ENCODE measurements around the gene DDC.
"Not testable (repeated sequence)": the region's sequence is repeated elsewhere in the genome, so short reads cannot be mapped to it uniquely, and the experiment has no call there.

Gene DDC

DNA sequence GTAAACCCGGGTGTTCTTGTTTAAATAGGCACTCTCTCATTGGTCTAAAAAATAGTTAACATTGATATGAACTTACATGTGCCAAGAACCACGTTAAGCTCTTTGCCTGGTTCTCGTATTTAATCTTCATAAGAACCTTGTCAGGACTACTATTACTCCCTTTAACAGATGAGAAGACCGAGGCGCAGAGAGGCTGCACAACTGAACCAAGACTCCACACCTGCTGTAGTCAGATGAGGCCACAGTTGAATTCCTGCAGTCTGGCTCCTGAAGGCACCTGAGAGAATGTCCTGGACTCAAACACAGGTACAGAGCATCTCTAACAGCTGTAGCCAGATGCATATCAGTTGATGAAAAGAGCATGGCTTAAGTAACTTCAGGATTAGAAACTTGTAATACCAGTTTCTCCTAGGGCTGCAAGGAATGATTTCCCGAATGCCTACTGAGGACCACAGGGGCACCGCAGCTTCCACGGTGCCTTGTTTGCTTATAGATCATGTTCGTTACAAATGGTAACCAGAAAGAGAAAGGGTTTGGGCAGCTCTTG, 9.5 kb downstream of the DDC start:
- TF ChIP-seq CTCF (IDR thresholded peaks at IDR 0.05; ENCODE audit: insufficient read depth, low read depth, low read length, missing control alignments): no peak
- H3K4me3 ChIP-seq (ENCODE audit: low read depth, low read length): no peak overlapping the region
- DNase-seq (ENCODE audit: low read depth): no peak

DNA sequence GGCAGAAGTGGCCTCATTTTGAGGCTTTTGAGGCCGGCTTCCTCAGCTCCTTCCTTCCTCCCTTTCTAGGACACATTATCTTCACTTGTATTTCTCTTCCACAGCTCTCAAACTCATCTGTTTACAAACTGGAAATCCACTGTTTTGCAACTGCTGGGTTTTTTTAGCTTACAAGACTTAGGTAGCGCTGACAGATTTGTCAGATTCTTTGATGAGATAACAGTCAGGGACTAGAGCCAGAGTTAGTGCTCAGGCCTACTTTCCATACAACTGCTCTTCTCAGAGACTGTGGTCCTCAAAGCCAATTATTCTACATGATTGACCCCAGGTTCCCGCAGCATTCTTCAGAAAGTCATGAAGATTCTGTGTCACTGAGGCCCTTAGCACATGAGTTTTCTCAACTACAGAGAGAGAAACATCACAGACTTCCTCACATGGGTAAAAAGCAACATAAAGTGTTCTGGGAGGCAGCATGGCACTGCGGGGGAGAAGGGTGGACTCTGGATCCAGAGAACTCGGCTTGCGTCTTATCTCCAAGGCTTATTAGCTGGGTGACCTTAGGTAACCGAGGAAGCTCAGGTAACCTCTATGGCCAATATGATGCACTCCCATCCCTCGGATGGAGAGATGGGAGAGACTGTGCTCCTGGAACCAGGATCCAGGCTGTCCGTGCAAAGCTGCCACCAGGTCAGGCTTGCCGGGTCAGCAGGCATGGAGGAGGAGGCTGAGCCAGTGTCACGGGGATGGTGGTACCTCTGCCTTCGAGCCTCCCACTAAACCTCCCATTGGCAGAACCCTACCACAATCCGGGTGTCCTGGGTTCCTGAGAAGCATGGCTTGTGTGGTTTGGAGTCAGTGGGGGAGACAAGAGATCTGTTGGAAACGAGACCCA, 10.5 kb downstream of the DDC start:
- DNase-seq (ENCODE audit: low read depth): no peak
- no peak for TF ChIP-seq CTCF (IDR thresholded peaks at IDR 0.05; ENCODE audit: insufficient read depth, low read depth, low read length, missing control alignments)
- no peak overlapping the region for H3K4me3 ChIP-seq (ENCODE audit: low read depth, low read length)

- no peak overlapping the region for H3K4me3 ChIP-seq (ENCODE audit: low read depth, low read length)
- no peak for TF ChIP-seq CTCF (IDR thresholded peaks at IDR 0.05; ENCODE audit: insufficient read depth, low read depth, low read length, missing control alignments)
- no peak for DNase-seq (ENCODE audit: low read depth)
Measured at GRCh38 chr7:50553973-50554372, 11.2 kb downstream of the DDC start.

DNA sequence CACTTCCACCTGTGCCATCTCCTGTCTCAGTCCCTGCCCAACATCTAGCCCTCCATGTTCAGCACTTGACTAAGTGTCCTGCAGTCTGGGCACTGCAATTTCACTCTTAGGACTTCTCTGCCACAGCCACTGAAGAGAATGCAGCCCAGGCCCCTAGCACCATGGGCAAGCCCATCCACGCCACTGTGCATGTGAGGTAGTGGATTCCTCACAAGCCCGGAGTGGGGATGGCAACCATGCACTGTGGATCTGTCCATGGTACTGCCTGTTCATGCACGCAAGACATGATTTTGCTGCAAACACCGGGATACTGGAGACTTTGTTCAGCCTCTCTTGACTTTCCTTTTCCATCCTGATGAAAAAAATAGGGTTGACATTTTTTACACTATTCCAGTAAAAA, 12.3 kb downstream of the DDC start:
- no peak for TF ChIP-seq CTCF (IDR thresholded peaks at IDR 0.05; ENCODE audit: insufficient read depth, low read depth, low read length, missing control alignments)
- DNase-seq (ENCODE audit: low read depth): peak; percentile 21
- H3K4me3 ChIP-seq (ENCODE audit: low read depth, low read length): no peak overlapping the region

DNA sequence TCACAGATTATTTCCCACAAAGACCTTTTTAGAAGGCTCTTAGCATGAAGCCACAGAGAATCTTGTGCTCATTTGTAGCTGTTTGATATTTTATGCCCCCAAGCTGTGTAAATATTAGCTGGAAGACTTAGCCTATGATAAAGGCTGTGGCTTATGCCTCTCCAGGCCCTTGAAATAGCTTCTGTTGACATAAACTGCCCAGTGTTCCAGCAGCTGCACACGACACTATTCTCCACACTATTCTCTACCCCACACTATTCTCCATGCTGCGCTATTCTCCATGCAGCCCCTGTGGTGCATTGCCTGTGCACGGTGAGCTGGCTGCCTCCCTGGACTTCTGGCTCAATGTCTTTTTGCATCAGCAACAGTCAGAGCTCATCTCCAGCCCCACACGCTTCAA, 13.1 kb downstream of the DDC start:
- no peak overlapping the region for H3K4me3 ChIP-seq (ENCODE audit: low read depth, low read length)
- DNase-seq (ENCODE audit: low read depth): no peak
- no peak for TF ChIP-seq CTCF (IDR thresholded peaks at IDR 0.05; ENCODE audit: insufficient read depth, low read depth, low read length, missing control alignments)

- DNase-seq (ENCODE audit: low read depth); H3K4me3 ChIP-seq (ENCODE audit: low read depth, low read length): not testable (repeated sequence)
Measured at GRCh38 chr7:50545613-50546012, 19.6 kb downstream of the DDC start.

- DNase-seq (ENCODE audit: low read depth): no peak
- no peak for TF ChIP-seq CTCF (IDR thresholded peaks at IDR 0.05; ENCODE audit: insufficient read depth, low read depth, low read length, missing control alignments)
- H3K4me3 ChIP-seq (ENCODE audit: low read depth, low read length): no peak overlapping the region
Measured at GRCh38 chr7:50544992-50545391, 20.2 kb downstream of the DDC start.

All from GM12865 (cell line).